ENCODE results near the gene CWH43. TPM values are rescaled to one million over a fixed set of nuclear protein-coding genes. Genes with fewer than 3 reads are reported as not detected.

CWH43 gene
- not detected in 2 replicates for polyA plus RNA-seq (2011; rRNA removed)
- not detected in 2 replicates for polyA minus RNA-seq (2011; rRNA and poly(A)+ RNA removed)

DNA sequence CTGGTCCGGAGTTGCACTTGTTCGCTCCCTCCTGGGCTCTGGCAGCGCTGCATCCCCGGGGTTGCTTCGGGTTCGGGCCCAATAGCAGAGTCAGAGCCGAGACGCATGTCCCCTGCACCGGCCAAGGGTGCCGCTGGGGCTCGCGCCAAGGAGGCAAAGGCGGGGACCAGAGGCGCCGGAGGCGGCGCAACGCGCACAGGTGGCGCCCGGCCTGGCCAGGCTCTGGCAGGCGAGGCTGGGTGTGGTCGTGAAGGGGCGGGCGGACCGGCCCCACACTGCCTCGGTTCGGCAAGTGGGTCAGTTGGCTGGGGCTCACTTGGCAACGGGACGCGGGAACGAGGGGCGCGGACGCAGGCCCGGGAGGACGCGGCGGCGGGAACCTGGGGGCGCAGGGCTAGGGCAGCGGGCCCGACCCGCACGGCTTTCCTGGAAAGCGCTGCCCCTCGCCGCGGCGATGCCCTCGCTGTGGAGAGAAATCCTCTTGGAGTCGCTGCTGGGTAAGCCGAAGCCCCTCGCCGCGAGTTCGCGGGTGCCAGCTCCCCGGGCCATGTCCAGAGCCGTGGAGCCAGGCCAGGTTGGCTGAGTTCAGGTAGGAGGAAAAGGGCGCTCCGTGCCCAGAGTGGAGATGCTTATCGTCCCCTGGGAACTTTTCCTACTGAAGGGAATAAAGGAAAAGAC is at the start of gene CWH43:
TSS of gene CWH43 (plus strand) at position 300 of the 678 bp plus-strand sequence. CDS start at position 455, 155 bp downstream.
- POLR2A ChIA-PET: no interaction called here
- DNase-seq (ENCODE audit: low read depth): no peak
- TF ChIP-seq, protein P1, sequence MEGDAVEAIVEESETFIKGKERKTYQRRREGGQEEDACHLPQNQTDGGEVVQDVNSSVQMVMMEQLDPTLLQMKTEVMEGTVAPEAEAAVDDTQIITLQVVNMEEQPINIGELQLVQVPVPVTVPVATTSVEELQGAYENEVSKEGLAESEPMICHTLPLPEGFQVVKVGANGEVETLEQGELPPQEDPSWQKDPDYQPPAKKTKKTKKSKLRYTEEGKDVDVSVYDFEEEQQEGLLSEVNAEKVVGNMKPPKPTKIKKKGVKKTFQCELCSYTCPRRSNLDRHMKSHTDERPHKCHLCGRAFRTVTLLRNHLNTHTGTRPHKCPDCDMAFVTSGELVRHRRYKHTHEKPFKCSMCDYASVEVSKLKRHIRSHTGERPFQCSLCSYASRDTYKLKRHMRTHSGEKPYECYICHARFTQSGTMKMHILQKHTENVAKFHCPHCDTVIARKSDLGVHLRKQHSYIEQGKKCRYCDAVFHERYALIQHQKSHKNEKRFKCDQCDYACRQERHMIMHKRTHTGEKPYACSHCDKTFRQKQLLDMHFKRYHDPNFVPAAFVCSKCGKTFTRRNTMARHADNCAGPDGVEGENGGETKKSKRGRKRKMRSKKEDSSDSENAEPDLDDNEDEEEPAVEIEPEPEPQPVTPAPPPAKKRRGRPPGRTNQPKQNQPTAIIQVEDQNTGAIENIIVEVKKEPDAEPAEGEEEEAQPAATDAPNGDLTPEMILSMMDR (IDR thresholded peaks at IDR 0.05; ENCODE audit: insufficient read depth, low read depth, low read length): no peak

DNA sequence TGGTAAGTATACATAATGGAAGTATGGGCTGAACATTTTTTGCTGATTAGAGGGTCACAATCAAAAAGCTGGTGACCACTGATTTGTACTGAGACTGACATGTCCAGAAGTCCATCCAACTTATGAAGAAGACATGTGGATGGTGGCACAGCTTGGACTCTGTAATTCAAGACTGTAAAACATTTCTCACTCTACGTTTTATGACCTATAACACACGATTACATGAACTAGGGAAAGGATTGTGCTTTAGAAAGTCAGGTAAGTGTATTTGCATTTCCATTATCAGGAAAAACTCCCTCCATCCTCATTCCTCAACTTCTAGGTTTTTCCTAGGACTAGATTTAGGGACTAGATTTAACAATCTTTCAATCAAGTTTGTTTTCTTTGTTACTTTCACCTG is 49.0 kb upstream of the CWH43 start:
- ChIA-PET POLR2A (no interaction called here), CTCF (no interaction called here)
- H3K4me3 ChIP-seq (ENCODE audit: low read depth, low read length): no peak overlapping the region
- no peak for DNase-seq (ENCODE audit: low read depth)
- peaks cover 2% of the 10 kb centered on the region for H3K27me3 ChIP-seq (ENCODE audit: control insufficient read depth, insufficient read depth, low read length)
- H3K36me3 ChIP-seq (ENCODE audit: control insufficient read depth, insufficient read depth, low read length): no peaks in the 10 kb centered on the region
- TF ChIP-seq, protein P1 (IDR thresholded peaks at IDR 0.05; ENCODE audit: insufficient read depth, low read depth, low read length): no peak

More for the DNA sequence above, at the start of gene CWH43:
- Histone ChIP-seq H3K27me3 (ENCODE audit: control insufficient read depth, insufficient read depth, low read length) (peaks cover 17% of the 10 kb centered on the region), H3K36me3 (ENCODE audit: control insufficient read depth, insufficient read depth, low read length) (no peaks in the 10 kb centered on the region), H3K4me3 (ENCODE audit: low read depth, low read length) (no peak within 1 kb of the TSS)
- CTCF ChIA-PET: interaction anchor here (1.4 kb wide), 1 partner anchor 11 kb away, joined by 3 read pairs; no protein-coding TSS in a partner anchor

- CTCF ChIA-PET: no interaction called here
Measured at GRCh38 chr4:48938831-48939230, 47.2 kb upstream of the CWH43 start.

DNA sequence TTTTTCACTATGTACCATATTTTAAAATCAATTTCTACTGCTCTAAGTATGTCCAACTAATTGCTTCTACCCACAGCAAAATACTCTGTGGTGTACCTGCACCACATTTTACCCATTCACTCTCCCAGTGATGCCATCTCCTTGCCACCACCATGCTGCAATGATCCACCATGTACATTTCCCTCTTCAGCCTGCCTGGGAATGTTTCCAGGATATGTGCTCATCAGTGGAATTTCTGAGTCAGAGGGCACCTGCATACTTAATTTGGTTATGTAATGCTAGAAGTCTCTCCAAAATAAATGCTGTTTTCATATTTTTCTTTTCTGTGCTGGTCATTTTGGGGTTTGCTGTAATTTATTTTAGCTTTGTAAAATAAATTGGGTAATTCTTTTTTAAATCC is 46.3 kb upstream of the CWH43 start:
- ChIA-PET CTCF (no interaction called here), POLR2A (no interaction called here)
- Histone ChIP-seq H3K4me3 (ENCODE audit: low read depth, low read length) (no peak overlapping the region), H3K27me3 (ENCODE audit: control insufficient read depth, insufficient read depth, low read length) (peaks cover 3% of the 10 kb centered on the region), H3K36me3 (ENCODE audit: control insufficient read depth, insufficient read depth, low read length) (no peaks in the 10 kb centered on the region)
- TF ChIP-seq, protein P1 (IDR thresholded peaks at IDR 0.05; ENCODE audit: insufficient read depth, low read depth, low read length): no peak
- peak; percentile 44 for DNase-seq (ENCODE audit: low read depth)

More at GRCh38 chr4:48938831-48939230, 47.2 kb upstream of the CWH43 start:
- peaks cover 3% of the 10 kb centered on the region for H3K27me3 ChIP-seq (ENCODE audit: control insufficient read depth, insufficient read depth, low read length)
- POLR2A ChIA-PET: no interaction called here
- H3K36me3 ChIP-seq (ENCODE audit: control insufficient read depth, insufficient read depth, low read length): no peaks in the 10 kb centered on the region
- TF ChIP-seq, protein P1 (IDR thresholded peaks at IDR 0.05; ENCODE audit: insufficient read depth, low read depth, low read length): no peak
- no peak overlapping the region for H3K4me3 ChIP-seq (ENCODE audit: low read depth, low read length)
- DNase-seq (ENCODE audit: low read depth): no peak

- no peak overlapping the region for H3K4me3 ChIP-seq (ENCODE audit: low read depth, low read length)
- H3K36me3 ChIP-seq (ENCODE audit: control insufficient read depth, insufficient read depth, low read length): no peaks in the 10 kb centered on the region
- no peak for DNase-seq (ENCODE audit: low read depth)
- ChIA-PET POLR2A (no interaction called here), CTCF (interaction anchor here (0.8 kb wide), 1 partner anchor 19 kb away, joined by 3 read pairs; no protein-coding TSS in a partner anchor)
- peaks cover 3% of the 10 kb centered on the region for H3K27me3 ChIP-seq (ENCODE audit: control insufficient read depth, insufficient read depth, low read length)
- TF ChIP-seq, protein P1 (IDR thresholded peaks at IDR 0.05; ENCODE audit: insufficient read depth, low read depth, low read length): peak; percentile 10; the same call in 1 of the 2 replicates
Measured at GRCh38 chr4:48943387-48943786, 42.7 kb upstream of the CWH43 start.

Data from BJ (cell line).